Measurements from ENCODE around the gene ATF7IP2. TPM values are rescaled to one million over a fixed set of nuclear protein-coding genes. Genes with fewer than 3 reads are reported as not detected.
"Not testable (repeated sequence)": the region's sequence is repeated elsewhere in the genome, so short reads cannot be mapped to it uniquely, and the experiment has no call there.

Gene ATF7IP2
- total and polyA plus RNA-seq, 2 donors (not counting 1 experiment from before 2014, with no cell fraction given), result 0.89 to 1.2 TPM

GRCh38 chr16:10339777-10340732 lies 45.8 kb upstream of the ATF7IP2 start:
- Histone ChIP-seq H3K27me3 (ENCODE audit: control insufficient read depth, insufficient read depth, low read length) (no peaks in the 10 kb centered on the region), H2AFZ (ENCODE audit: low read length) (no peak overlapping the region), H4K20me1 (ENCODE audit: control insufficient read depth, extremely low read depth, insufficient read depth, low read length) (no peaks in the 10 kb centered on the region), H3K4me1 (ENCODE audit: control insufficient read depth, extremely low read depth, insufficient read depth, low read length) (no peaks in the 10 kb centered on the region), H3K79me2 (ENCODE audit: control insufficient read depth, insufficient read depth, low read length) (no peaks in the 10 kb centered on the region), H3K27ac (ENCODE audit: insufficient read depth, low read length) (no peak overlapping the region), H3K36me3 (ENCODE audit: control insufficient read depth, insufficient read depth, low read length) (no peaks in the 10 kb centered on the region), H3K9me3 (ENCODE audit: control insufficient read depth, insufficient read depth, low read depth, low read length) (no peaks in the 10 kb centered on the region), H3K4me2 (ENCODE audit: extremely low read depth, insufficient read depth, low read length) (no peak overlapping the region), H3K9ac (ENCODE audit: insufficient read depth, low read length) (no peak overlapping the region), H3K4me3 (replicated peaks in 1 of 4; ENCODE audit: control extremely low read depth in 1 of 4, insufficient read depth in 1 of 4, low read depth in 3 of 4, low read length in 4 of 4) (no peak overlapping the region)
- no peak for DNase-seq (ENCODE audit: low read depth in 2 of 2)
- TF ChIP-seq CTCF (conservative IDR thresholded peaks at IDR 0.05 in 1 of 2, IDR thresholded peaks at IDR 0.05 in 1 of 2; ENCODE audit: low read depth in 1 of 2, low read length in 2 of 2), result no peak

- Histone ChIP-seq H3K36me3 (ENCODE audit: control insufficient read depth, insufficient read depth, low read length) (no peaks in the 10 kb centered on the region), H3K4me3 (replicated peaks in 1 of 4; ENCODE audit: control extremely low read depth in 1 of 4, insufficient read depth in 1 of 4, low read depth in 3 of 4, low read length in 4 of 4) (no peak overlapping the region), H3K4me1 (ENCODE audit: control insufficient read depth, extremely low read depth, insufficient read depth, low read length) (no peaks in the 10 kb centered on the region), H2AFZ (ENCODE audit: low read length) (no peak overlapping the region), H3K9ac (ENCODE audit: insufficient read depth, low read length) (no peak overlapping the region), H4K20me1 (ENCODE audit: control insufficient read depth, extremely low read depth, insufficient read depth, low read length) (no peaks in the 10 kb centered on the region), H3K79me2 (ENCODE audit: control insufficient read depth, insufficient read depth, low read length) (no peaks in the 10 kb centered on the region), H3K27me3 (ENCODE audit: control insufficient read depth, insufficient read depth, low read length) (no peaks in the 10 kb centered on the region), H3K9me3 (ENCODE audit: control insufficient read depth, insufficient read depth, low read depth, low read length) (no peaks in the 10 kb centered on the region), H3K27ac (ENCODE audit: insufficient read depth, low read length) (no peak overlapping the region), H3K4me2 (ENCODE audit: extremely low read depth, insufficient read depth, low read length) (no peak overlapping the region)
- no peak for DNase-seq (ENCODE audit: low read depth in 2 of 2)
- no peak for TF ChIP-seq EZH2 (IDR thresholded peaks at IDR 0.05; ENCODE audit: low read length, missing control alignments)
- TF ChIP-seq CTCF (conservative IDR thresholded peaks at IDR 0.05 in 1 of 2, IDR thresholded peaks at IDR 0.05 in 1 of 2; ENCODE audit: low read depth in 1 of 2, low read length in 2 of 2), result no peak
These were observed 42.6 kb upstream of the ATF7IP2 start for GRCh38 chr16:10343124-10343760.

GRCh38 chr16:10344699-10345098 lies 41.2 kb upstream of the ATF7IP2 start:
- H3K79me2 ChIP-seq (ENCODE audit: control insufficient read depth, insufficient read depth, low read length); H3K36me3 ChIP-seq (ENCODE audit: control insufficient read depth, insufficient read depth, low read length); H3K9me3 ChIP-seq (ENCODE audit: control insufficient read depth, insufficient read depth, low read depth, low read length); H3K27ac ChIP-seq (ENCODE audit: insufficient read depth, low read length); H3K27me3 ChIP-seq (ENCODE audit: control insufficient read depth, insufficient read depth, low read length); H3K4me3 ChIP-seq (replicated peaks in 1 of 4; ENCODE audit: control extremely low read depth in 1 of 4, insufficient read depth in 1 of 4, low read depth in 3 of 4, low read length in 4 of 4); H3K4me1 ChIP-seq (ENCODE audit: control insufficient read depth, extremely low read depth, insufficient read depth, low read length); H4K20me1 ChIP-seq (ENCODE audit: control insufficient read depth, extremely low read depth, insufficient read depth, low read length); H2AFZ ChIP-seq (ENCODE audit: low read length); H3K9ac ChIP-seq (ENCODE audit: insufficient read depth, low read length); DNase-seq (ENCODE audit: low read depth in 2 of 2); H3K4me2 ChIP-seq (ENCODE audit: extremely low read depth, insufficient read depth, low read length): not testable (repeated sequence)
